Activated CD8-positive, alpha-beta memory T cell treated with anti-CD3 and anti-CD28 coated beads for 48 hours (primary cell): ENCODE measurements around the gene COL6A2.
"Not testable (repeated sequence)": the region's sequence is repeated elsewhere in the genome, so short reads cannot be mapped to it uniquely, and the experiment has no call there.

ENCODE experiments used
- DNase-seq, 3 experiments: peaks; one replicate each; pipeline ENCODE4 v3.0.0-alpha.2; 2020; ENCODE audit warnings: low read depth in 2 of 3, low spot score in 2 of 3

The COL6A2 gene

GRCh38 chr21:46141767-46142581 is 44.1 kb downstream of the COL6A2 start:
- no peak for DNase-seq

- DNase-seq = no peak
These were observed 44.9 kb downstream of the COL6A2 start for GRCh38 chr21:46142582-46143473.

GRCh38 chr21:46144464-46145070 is 46.7 kb downstream of the COL6A2 start:
- DNase-seq = no peak

GRCh38 chr21:46145159-46145839 is 47.4 kb downstream of the COL6A2 start:
- DNase-seq = no peak

- no peak for DNase-seq
These were observed 48.2 kb downstream of the COL6A2 start for GRCh38 chr21:46145840-46146691.

GRCh38 chr21:46146856-46147255 is 48.9 kb downstream of the COL6A2 start:
- DNase-seq = no peak

- DNase-seq = not testable (repeated sequence)
These were observed 49.5 kb downstream of the COL6A2 start for GRCh38 chr21:46147429-46147828.

GRCh38 chr21:46148106-46148505 is 50.2 kb downstream of the COL6A2 start:
- DNase-seq = no peak

- no peak for DNase-seq
These were observed 51.4 kb downstream of the COL6A2 start for GRCh38 chr21:46149205-46149901.

GRCh38 chr21:46150073-46150472 is 52.2 kb downstream of the COL6A2 start:
- DNase-seq = no peak

GRCh38 chr21:46150491-46151121 is 52.7 kb downstream of the COL6A2 start:
- DNase-seq = no peak

GRCh38 chr21:46151261-46151988 is 53.5 kb downstream of the COL6A2 start:
- DNase-seq = no peak

- no peak for DNase-seq
These were observed 54.3 kb downstream of the COL6A2 start for GRCh38 chr21:46151989-46152926.

- DNase-seq = no peak
These were observed 55.0 kb downstream of the COL6A2 start for GRCh38 chr21:46152927-46153246.

GRCh38 chr21:46153247-46154154 is 55.6 kb downstream of the COL6A2 start:
- peak in 1 of 3 experiments; percentile 48 for DNase-seq

GRCh38 chr21:46154155-46154954 is 56.4 kb downstream of the COL6A2 start:
- DNase-seq = no peak
